Measurements from ENCODE around the gene PDE10A.
"Not testable (repeated sequence)": the region's sequence is repeated elsewhere in the genome, so short reads cannot be mapped to it uniquely, and the experiment has no call there.

PDE10A gene

DNA sequence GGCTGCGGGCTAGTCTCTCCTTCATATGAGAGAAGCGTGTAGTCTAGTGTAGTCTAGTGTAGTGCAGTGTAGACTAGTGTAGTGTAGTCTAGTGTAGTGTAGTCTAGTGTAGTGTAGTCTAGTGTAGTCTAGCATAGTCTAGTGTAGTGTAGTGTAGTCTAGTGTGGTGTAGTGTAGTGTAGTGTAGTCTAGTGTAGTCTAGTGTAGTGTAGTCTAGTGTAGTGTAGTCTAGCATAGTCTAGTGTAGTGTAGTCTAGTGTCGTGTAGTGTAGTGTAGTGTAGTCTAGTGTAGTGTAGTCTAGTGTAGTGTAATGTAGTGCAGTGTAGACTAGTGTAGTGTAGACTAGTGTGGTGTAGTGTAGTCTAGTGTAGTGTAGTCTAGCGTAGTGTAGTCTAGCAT lies 44.1 kb downstream of the PDE10A start:
- DNase-seq: not testable (repeated sequence)

DNA sequence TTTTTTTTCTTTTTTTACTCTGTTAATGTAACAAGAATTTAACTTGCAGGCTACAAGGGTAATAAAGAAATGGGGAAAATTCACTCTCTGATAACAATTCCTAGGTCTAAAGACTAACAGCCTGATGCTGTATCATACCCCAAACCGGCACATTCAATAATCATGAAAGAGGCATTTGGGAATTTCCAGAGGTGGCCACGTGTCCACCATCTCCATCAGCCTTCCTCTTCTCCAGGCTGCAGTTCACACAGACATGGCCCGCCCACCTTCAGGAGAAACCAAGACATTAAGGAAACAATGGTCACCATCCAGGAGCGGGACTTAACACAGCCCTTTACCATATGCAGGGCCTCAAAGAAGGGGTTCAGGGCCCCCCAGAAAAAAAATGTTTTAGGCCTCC lies 44.8 kb downstream of the PDE10A start:
- no peak for DNase-seq

DNA sequence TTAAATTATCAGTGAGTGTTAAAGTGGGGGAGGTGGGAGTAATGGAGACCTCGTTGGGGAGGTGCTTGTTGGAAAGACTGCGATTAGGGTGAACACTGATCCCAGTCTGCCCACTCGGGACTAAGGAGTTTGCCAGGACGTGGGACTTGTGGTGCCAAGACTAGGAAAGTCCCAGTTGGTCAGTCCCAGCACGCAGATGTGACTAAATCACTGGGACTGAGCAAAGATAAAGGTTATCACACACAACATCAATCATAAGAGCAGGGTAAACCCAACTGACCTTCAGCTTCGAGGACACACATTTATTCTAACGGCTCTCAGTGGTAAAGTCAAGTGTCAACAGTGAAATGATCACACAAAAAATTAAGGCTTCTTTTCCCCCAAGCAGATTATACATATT lies 45.5 kb downstream of the PDE10A start:
- no peak for DNase-seq

DNA sequence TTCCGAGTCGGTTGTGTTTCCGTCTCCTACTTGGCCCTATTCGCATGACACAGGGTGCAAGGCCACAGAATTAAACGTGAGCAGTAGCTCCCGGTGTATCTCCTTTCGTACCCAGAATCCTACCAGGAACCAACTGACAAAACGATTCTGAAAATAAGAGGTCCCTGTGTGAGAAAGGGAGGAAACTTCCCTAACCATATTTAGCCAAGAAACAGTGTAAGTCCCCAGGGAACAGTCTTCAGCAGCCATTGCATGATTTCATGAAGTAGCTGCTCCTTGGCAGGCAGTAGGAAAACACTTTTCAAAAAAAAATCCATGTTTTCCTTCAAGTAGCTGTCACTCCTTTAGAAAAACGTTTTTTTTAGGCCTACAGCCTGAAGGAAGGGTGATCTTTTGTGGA lies 46.9 kb downstream of the PDE10A start:
- no peak for DNase-seq

DNA sequence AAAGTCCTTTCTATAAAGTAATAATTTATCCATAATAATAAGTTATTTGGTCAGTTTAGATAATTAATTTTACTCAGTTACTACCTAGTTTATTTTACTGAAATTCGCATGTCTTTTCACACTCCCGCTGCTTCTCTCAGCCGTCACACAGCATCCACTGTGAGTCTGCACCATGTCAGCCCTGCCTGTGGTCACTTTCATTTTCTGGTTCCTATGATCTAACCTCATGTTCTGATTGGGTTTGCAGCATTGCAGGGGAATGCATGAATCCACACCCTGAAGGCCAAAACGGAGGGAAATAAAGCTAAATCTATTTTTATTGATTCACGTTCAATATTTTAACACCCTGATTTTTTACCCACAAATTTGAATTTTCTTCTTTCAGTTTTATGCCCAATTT lies 47.4 kb downstream of the PDE10A start:
- DNase-seq: no peak

DNA sequence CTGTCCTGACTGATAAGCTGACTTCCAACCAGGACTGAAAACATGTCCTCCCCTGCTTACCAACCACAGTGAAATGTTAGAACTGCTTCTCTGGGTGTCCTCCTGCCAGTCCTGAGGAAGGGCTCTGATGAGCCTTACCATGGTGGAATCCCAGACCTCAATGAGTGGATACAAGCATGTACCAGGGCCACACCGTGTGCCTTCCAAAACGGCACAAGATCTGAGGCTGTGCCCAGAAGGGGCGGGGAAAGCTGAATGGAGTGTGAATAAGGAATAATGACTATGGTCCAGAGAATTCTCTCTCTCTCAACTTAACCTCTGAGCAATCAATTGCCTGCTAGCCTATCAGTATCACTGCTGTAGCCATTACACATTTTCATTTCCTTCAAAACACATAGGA lies 51.7 kb downstream of the PDE10A start:
- DNase-seq: no peak

DNA sequence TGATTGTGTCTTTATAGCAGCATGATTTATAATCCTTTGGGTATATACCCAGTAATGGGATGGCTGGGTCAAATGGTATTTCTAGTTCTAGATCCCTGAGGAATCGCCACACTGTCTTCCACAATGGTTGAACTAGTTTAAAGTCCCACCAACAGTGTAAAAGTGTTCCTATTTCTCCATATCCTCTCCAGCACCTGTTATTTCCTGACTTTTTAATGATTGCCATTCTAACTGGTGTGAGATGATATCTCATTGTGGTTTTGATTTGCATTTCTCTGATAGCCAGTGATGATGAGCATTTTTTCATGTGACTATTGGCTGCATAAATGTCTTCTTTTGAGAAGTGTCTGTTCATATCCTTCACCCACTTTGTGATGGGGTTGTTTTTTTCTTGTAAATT lies 54.5 kb downstream of the PDE10A start:
- DNase-seq: not testable (repeated sequence)

DNA sequence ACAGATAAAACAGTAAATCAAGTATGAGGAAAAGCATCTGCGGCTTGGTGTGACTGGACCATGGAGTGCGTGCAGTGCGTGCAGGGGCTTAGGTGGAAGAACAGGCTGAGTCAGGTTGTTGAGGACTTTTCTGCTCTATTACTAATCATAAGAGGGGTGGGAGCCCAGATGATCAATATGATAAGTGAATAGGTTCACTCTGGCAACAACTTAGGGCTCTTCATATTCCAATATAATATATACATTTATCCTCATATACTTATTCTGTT lies 56.4 kb downstream of the PDE10A start:
- DNase-seq: no peak

DNA sequence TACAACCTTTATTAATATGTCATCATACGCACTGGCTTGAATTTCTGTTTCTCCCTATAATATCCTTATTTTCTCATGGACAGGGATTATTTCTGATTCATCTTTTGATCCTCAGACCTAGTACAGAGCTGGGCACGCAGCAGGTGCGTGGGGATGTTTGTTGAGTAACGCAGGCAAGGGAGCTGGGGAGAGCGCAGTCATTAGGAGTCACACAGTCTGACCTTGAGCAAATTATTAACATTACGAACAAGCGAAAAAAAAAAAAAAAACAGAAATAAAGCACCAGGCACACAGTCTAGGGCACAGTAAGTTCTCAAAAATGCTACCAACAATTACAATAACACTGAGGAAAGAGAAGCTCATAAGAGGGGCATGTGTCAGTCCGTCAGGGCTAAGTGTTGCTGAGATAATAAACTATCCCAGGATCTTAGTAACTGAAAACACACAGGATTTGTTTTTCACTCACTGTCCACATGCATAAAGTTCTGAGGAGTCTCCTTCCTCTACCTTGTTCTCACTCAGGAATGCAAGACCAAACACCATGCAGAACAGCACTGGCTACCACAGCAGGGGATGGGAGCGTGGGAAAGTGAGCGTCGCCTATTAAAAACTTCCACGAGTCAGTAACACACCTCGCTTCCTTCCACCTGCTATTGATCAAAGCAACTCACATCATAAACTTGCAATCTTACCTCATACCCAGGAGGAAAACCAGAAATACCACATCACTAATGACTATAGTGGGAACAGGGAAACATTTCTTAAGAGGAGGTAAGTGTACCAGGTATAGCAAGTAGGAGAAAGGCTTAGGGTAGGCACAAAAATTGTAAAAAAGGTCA lies 56.9 kb downstream of the PDE10A start:
- DNase-seq: no peak

DNA sequence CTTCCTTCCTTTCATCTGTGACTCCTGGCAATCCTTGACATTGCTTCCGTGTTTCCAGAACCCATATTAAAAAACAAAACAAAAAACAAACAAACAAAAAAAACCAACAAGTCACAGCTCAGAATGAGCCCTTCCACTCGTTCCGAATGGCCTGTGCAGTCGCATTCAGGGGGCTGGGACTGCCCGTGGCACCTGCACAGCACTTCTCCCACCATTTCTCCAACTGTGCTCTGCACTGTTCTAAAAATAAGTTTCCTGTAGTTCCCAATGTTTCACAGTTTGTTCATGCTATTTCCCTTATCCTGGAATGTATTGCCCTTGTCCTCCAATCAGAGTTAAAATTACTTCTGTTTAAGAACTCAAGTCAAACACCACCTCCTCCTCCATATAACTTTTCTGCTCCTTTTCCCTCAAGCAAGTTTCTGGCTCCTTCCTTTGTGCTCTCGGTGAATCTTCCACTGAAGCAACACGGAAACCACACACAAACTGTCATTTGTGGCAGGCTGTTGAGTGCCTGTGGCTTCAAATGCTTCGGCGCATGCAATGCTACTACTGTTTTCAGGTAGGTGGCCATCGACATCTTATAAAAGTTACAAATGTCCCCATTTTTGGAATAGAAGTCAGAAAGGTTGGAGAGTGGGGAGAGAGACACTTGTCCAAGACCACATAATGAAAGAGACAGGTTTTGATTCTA lies 57.7 kb downstream of the PDE10A start:
- no peak for DNase-seq

DNA sequence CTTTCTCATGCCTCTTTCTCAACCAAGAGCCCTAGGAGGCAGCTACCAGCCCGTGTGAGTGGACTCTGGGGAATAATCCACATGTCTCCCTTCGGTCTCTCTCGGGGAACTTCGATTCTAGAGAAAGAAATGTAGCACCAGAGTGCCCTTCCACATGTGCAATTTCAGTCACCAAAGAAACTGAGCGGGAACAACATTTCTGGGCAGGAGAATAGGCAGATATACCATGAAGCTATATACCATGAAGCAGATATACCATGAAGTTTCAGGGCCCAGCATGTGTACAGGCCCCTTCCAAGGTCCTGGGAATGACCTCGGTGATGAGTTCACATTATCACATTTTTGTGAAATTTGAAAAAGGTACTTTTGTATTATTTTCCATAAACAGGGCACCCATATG lies 60.8 kb downstream of the PDE10A start:
- DNase-seq: no peak

DNA sequence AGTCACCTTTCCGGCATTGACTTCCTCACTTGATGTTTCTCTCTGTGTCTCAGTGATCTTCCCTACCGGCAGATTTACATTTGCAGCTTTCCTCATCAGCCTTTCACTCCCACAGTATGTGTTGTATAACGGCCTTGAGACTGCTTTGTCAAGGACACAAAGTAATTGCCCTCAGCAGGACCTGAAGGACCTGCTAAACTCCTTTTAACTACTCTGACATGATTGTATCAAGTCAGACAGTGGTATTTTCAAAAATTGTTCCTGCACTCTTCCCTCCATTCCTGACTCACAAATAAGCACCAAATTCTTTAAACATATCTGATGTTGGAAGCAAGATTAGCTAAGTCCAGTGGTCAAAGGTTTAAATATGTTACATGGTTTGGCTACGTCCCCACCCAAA lies 62.4 kb downstream of the PDE10A start:
- DNase-seq: no peak

DNA sequence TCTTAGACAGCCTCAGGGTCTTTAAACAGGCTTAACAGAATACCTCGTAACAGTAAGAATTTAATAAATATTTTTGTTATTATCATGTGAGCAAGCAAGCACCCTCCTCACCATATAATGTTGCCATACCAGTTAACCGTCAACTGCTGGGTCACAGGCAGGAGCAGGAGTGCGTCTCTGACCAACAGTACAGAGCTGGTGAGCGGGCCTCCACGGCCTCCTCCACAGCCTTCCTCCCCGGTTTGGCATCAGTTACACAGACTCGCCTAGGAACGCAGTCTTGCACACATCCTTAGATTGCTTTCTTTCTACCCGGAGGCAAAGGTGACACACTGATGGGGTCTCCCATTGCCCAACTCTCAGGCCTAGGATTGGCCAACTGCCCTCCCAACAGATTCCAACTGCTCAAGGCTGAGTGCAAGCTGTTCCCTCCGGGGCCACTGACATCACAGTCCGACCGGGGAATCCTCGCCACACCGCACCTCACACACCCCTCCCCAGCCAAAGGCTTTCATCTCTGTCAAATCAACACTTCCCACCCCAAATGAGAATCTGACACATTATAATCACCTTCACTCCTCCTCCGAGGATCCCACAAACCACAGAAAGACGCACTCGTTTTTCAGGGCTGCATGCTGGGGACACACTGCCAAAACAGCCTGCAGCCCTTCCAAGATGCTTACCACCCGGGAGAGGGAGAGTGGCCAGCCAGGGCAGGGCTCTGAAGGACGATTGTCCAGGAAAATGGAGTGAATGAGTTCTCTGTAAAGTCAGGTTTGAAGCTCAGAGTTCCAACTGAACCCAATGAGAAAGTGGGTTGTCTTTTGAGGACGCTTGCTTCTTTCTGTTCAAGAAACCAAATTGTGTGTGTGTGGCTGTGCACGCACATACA lies 63.2 kb downstream of the PDE10A start:
- DNase-seq: no peak

DNA sequence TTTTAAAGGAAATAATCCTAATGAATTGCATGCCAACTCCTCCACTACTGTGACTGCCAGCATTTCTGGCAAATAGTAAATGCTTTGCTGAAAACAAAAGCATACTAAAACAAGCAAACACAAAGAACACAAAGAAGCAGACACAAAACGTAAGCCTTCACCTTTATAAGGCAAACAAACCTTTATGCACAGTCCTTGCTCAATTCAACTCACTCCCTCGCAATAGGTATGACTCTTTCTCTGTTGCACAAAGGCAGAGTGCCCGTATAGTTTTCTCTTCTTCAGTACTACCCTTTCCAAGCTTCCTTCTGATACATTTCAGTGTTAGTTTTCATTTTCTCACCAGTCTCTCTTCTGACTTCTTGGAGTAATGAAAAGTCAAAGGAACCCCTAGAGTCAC lies 63.9 kb downstream of the PDE10A start:
- no peak for DNase-seq

DNA sequence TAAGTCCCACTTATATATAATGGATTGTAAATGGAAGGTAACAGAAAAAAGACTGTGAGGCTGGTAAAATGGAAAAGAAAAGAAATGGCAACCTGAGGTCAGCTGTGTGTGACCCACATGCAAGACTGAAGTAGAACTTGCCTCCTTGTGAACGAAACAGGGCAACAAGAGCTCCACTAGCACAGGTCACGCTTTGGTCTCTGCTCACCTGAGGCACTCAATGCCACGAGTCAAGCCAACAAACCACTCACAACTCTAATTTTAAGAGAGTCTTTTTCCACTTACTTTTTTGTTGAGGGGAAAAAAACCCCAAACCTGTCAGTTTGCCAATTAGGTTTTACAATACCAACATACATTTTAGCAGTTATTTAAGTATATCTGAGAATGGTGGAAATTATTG lies 65.2 kb downstream of the PDE10A start:
- no peak for DNase-seq

DNA sequence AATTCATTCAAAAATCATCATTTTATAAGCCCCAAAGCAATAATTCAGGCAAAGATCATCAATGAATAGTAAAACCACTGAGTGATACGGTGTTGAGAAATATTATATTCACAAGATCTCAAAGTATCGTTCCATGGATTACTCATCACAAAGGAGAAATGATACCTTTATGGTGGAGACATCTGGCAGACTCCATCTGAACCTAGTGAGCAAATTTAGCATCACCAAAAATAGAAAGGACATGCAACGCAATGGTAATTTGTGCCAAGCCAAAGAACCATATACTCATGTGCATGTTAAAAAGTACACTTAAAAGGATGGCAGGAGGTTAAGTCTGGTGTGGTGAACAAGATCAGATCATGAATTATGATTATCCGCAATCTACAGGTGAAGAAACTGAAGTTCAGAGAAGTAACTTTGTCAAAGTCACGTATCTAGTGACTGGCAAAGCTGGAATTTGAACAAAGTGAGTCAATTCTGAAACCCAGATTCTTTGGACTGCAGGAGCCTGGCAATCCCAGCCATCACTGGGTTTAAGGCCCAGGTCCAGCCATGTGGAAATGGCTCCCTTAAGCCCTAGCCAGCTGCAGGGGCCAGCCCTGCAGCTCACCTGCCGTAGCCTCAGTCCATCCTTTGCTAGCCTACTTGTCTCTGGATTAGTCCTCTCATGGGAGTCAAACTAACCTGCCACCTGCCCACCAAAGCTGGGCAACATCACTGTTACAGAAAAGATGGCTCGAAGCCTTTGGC lies 68.3 kb downstream of the PDE10A start:
- DNase-seq: no peak

DNA sequence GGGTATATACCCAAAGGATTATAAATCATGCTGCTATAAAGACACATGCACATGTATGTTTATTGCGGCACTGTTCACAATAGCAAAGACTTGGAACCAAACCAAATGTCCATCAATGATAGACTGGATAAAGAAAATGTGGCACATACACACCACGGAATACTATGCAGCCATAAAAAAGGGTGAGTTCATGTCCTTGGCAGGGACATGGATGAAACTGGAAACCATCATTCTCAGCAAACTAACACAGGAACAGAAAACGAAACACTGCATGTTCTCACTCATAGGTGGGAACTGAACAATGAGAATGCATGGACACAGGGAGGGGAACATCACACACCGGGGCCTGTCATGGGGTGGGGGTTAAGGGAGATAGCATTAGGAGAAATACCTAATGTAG lies 70.1 kb downstream of the PDE10A start:
- DNase-seq: not testable (repeated sequence)

DNA sequence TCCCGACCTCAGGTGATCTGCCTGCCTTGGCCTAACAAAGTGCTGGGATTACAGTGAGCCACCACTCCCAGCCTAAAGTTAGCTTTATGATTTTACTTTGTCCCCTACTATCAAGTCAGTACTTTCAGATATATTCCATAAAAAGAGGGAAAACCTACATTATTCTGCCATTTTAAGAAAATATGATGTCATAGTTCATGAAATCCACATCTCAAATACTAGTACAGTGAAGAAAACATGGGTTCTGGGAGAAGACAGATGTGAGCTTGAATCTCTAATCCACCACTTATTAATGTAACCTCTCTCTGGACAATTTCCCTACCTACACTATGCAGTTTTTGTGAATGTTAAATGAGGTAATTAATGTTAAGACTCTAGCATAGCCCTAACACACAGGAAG lies 74.5 kb downstream of the PDE10A start:
- no peak for DNase-seq

DNA sequence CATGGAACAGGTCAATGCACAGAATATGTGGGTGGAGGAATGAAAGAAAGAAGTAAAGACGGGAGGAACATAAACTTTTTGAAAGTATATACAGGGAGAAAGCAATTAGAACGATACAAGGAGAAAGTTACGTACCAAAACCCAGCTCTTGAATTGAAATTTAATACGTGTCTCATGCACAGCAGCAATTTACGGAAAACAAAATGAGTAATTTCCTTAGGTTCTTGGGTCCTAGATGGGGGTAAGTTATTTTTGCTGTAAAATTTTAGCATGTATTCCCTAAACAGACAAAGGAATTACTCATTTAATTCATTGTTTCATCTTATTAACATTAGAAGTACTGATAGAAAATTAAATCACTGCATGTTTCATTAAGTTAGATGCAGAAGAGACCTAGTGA lies 75.8 kb downstream of the PDE10A start:
- DNase-seq: no peak

DNA sequence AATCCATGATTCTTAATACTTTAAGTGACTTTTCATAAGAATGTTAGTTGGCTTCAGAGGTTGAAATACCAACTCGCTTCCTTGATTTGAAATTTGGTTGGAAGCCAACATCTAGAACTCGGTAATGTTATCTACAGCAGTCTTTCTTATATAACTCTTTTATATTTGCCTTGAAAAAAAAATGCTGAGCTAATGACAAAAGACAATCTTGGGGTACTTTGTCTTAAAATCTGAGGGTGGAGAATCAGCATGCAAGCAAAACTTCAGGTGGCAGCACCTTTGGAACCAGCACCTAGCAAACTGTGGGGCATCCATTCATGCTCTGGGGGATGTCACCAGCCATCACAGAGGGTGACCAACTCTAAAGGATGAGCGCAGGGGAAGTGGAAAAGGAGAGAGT lies 76.3 kb downstream of the PDE10A start:
- DNase-seq: no peak

DNA sequence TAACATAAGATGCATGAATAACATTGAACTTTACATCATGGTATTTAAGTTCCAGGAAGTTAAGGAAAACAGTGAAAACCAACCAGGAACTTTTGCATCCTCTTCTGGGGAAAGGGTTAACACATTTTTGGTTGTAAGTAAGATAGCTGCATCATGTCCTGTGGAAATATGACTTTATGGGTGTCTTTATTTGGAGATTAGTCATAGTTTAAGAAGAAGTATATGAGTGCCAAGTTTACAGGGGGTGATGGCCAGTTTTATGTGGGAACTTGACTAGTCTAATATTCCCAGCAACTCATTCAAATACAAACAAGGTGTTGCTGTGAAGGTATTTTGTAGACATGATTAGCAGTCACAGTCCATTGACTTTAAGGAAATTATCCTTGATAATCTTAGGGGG lies 78.0 kb downstream of the PDE10A start:
- no peak for DNase-seq

DNA sequence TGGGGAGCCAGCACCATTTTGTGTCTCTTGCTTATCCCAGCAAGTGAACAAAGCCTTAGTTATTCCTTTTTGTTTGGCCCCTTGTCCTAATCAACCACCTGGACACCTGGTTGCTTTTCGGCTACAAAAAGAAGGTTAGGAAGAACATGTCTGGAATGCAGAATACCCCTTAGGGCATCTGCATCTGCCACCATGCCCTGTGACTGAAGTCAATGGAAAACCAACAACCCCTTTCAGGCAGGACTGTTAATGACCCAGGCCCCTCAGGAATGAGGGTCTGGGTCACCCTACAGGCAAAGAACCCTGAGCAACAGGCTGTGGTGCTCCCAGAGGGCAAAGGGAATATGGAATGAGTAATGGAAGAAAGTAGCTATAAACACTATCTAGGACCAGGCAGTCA lies 78.5 kb downstream of the PDE10A start:
- no peak for DNase-seq

DNA sequence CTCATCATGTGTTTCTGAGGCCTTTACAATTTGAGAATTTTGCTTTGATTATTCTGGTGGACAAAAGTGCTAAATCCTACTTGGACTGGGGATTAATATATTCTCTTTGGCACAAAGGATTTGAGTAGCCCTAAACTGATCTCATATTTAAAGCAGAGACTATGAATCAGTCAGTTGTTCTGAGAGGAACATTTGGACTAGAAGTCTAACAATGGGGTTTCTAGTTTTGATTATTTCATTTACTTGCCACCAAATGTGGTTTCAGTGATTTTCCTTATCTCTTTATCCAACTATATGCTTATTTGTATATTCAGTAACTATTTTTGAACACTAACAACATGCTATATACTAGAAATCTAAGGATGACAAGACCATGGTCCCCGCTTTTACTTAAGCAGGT lies 81.4 kb downstream of the PDE10A start:
- no peak for DNase-seq

Measured in activated gamma-delta T cell (primary cell).